WTC11 (cell line): ENCODE results near the gene HS3ST3A1. TPM values are rescaled to one million over a fixed set of nuclear protein-coding genes. Genes with fewer than 3 reads are reported as not detected.

ENCODE experiments used
- ATAC-seq: fragments of 200-7000 bp; cut with Tn5 transposase; 2 replicates; pipeline ENCODE4 v1.10.0; 2021; ENCODE audit warnings: mild to moderate bottlenecking, moderate library complexity
- CTCF ChIA-PET: fragments of 300-600 bp; sonication (Branson Sonifier 250); formaldehyde crosslinking; loops from one replicate; lab custom pipeline; 2021; ENCODE audit warnings: antibody characterized with exemption; lab: Charles Lee
- POLR2A ChIA-PET: fragments of 350-600 bp; sonication (Branson Sonifier 250); formaldehyde crosslinking; loops from one replicate; lab custom pipeline; 2021; ENCODE audit warnings: antibody characterized with exemption; lab: Charles Lee
- DNase-seq: peaks from one replicate; pipeline ENCODE4 v3.0.0; 2021; ENCODE audit warnings: low spot score
- H3K27ac Mint-ChIP-seq: 2 replicates; pipeline ENCODE4 v1.8.0; 2021; ENCODE audit warnings: mixed read lengths
- H3K27me3 Mint-ChIP-seq: 2 replicates; pipeline ENCODE4 v1.8.0; 2021; ENCODE audit warnings: low read depth, mild to moderate bottlenecking, moderate library complexity, mixed read lengths
- H3K36me3 Mint-ChIP-seq: 2 replicates; pipeline ENCODE4 v1.8.0; 2021; ENCODE audit warnings: mixed read lengths
- H3K4me1 Mint-ChIP-seq: 2 replicates; pipeline ENCODE4 v1.8.0; 2022; ENCODE audit warnings: mixed read lengths
- H3K4me3 Mint-ChIP-seq: 2 replicates; pipeline ENCODE4 v1.8.0; 2021; ENCODE audit warnings: mild to moderate bottlenecking, moderate library complexity, mixed read lengths
- H3K9me3 Mint-ChIP-seq: 2 replicates; pipeline ENCODE4 v1.8.0; 2021; ENCODE audit warnings: mixed read lengths
- ATF1 ChIP-seq: sonication (generic); formaldehyde crosslinking; IDR thresholded peaks from 2 replicates; pipeline ENCODE4 v1.8.1; 2023; ENCODE audit warnings: mild to moderate bottlenecking, moderate library complexity, missing genetic modification reagents
- CBFB ChIP-seq: sonication (generic); formaldehyde crosslinking; IDR thresholded peaks from 2 replicates; pipeline ENCODE4 v1.8.1; 2022; ENCODE audit warnings: mild to moderate bottlenecking, low read depth, missing genetic modification reagents
- CDX4 ChIP-seq: fragments of 250-450 bp; sonication (Bioruptor Pico); IDR thresholded peaks from 2 replicates; pipeline ENCODE4 v1.9.0; 2021; ENCODE audit warnings: moderate library complexity, mild to moderate bottlenecking, inconsistent platforms, borderline replicate concordance
- CREM ChIP-seq: sonication (generic); formaldehyde crosslinking; IDR thresholded peaks from 2 replicates; pipeline ENCODE4 v1.8.1; 2022; ENCODE audit warnings: mild to moderate bottlenecking, missing genetic modification reagents, moderate library complexity
- CTCF ChIP-seq: fragments of 200-600 bp; IDR thresholded peaks from 2 replicates; pipeline ENCODE4 v1.8.0; 2022; ENCODE audit warnings: antibody characterized with exemption
- PREB ChIP-seq: sonication (generic); formaldehyde crosslinking; IDR thresholded peaks from 2 replicates; pipeline ENCODE4 v1.8.1; 2022; ENCODE audit warnings: mild to moderate bottlenecking, missing genetic modification reagents, moderate library complexity, borderline replicate concordance
- SOX15 ChIP-seq: fragments of 250-450 bp; sonication (Bioruptor Pico); IDR thresholded peaks from 2 replicates; pipeline ENCODE4 v1.9.0; 2021; ENCODE audit warnings: mild to moderate bottlenecking
- USF2 ChIP-seq: sonication (generic); formaldehyde crosslinking; IDR thresholded peaks from 2 replicates; pipeline ENCODE4 v1.8.1; 2023; ENCODE audit warnings: mild to moderate bottlenecking, missing genetic modification reagents, moderate library complexity
- ZBTB43 ChIP-seq: sonication (generic); formaldehyde crosslinking; IDR thresholded peaks from 2 replicates; pipeline ENCODE4 v1.8.1; 2023; ENCODE audit warnings: mild to moderate bottlenecking, missing genetic modification reagents
- ZNF138 ChIP-seq: sonication (generic); formaldehyde crosslinking; conservative IDR thresholded peaks from 2 replicates; pipeline ENCODE4 v1.8.1; 2022; ENCODE audit warnings: mild to moderate bottlenecking, moderate library complexity, missing genetic modification reagents
- ZNF416 ChIP-seq: fragments of 250-450 bp; sonication (Bioruptor Pico); IDR thresholded peaks from 2 replicates; pipeline ENCODE4 v1.9.0; 2021; ENCODE audit warnings: mild to moderate bottlenecking, inconsistent platforms
- total RNA-seq: library from RNA; stranded (reverse); gene quantifications from 3 replicates; pipeline ENCODE4 v1.2.3, GENCODE V29; 2021
- TF ChIP-seq, protein P1 (sequence below): fragments of 250-450 bp; sonication (Bioruptor Pico); IDR thresholded peaks from 2 replicates; pipeline ENCODE4 v1.8.0; 2021; ENCODE audit warnings: mild to moderate bottlenecking
- TF ChIP-seq, protein P2 (sequence below): sonication (generic); formaldehyde crosslinking; IDR thresholded peaks from 2 replicates; pipeline ENCODE4 v1.8.0; 2023; ENCODE audit warnings: mild to moderate bottlenecking, missing genetic modification reagents
- TF ChIP-seq, protein P3 (sequence below): sonication (generic); formaldehyde crosslinking; IDR thresholded peaks from 2 replicates; pipeline ENCODE4 v1.8.1; 2023; ENCODE audit warnings: mild to moderate bottlenecking, missing genetic modification reagents, moderate library complexity
- TF ChIP-seq, protein P4 (sequence below): sonication (generic); formaldehyde crosslinking; IDR thresholded peaks from 2 replicates; pipeline ENCODE4 v1.8.1; 2022; ENCODE audit warnings: low read depth, mild to moderate bottlenecking, moderate library complexity, missing genetic modification reagents, borderline replicate concordance
- TF ChIP-seq, protein P5 (sequence below): sonication (generic); formaldehyde crosslinking; IDR thresholded peaks from 2 replicates; pipeline ENCODE4 v1.8.1; 2022; ENCODE audit warnings: mild to moderate bottlenecking, moderate library complexity, missing genetic modification reagents

Gene HS3ST3A1
- total RNA-seq, 1 experiment from 2014 or later, result 9.7 TPM

DNA sequence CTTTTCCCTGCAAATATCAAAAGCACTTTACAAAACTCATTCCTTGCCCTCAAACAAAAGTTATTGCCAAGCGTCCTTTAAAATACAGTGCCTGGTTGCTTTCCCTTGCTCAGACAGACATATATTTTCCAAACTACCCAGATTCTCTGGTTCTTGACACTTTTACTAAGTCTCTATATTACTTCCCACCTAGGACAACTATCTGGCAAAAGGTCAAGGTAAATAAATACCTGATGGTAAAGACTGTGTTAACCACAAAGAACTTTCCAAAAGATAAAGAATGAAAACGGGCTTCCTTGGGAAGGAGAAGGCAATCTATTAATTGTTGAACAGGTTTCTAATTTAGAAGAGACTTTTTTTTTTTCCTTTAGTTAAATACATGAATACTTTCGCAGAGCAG lies 1.9 kb downstream of the HS3ST3A1 start:
- no peak for ATAC-seq
- TF ChIP-seq CBFB (CRISPR knock-in tag) (no peak), ZBTB43 (CRISPR knock-in tag) (no peak), USF2 (no peak), CTCF (no peak), ZNF138 (CRISPR knock-in tag) (no peak), ZNF416 (CRISPR knock-in tag) (no peak), CREM (CRISPR knock-in tag) (no peak), PREB (CRISPR knock-in tag) (no peak), CDX4 (CRISPR knock-in tag) (no peak), SOX15 (CRISPR knock-in tag) (no peak), ATF1 (no peak)
- TF ChIP-seq, protein P1, sequence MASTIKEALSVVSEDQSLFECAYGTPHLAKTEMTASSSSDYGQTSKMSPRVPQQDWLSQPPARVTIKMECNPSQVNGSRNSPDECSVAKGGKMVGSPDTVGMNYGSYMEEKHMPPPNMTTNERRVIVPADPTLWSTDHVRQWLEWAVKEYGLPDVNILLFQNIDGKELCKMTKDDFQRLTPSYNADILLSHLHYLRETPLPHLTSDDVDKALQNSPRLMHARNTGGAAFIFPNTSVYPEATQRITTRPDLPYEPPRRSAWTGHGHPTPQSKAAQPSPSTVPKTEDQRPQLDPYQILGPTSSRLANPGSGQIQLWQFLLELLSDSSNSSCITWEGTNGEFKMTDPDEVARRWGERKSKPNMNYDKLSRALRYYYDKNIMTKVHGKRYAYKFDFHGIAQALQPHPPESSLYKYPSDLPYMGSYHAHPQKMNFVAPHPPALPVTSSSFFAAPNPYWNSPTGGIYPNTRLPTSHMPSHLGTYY (CRISPR knock-in tag), result no peak
- TF ChIP-seq, protein P2, sequence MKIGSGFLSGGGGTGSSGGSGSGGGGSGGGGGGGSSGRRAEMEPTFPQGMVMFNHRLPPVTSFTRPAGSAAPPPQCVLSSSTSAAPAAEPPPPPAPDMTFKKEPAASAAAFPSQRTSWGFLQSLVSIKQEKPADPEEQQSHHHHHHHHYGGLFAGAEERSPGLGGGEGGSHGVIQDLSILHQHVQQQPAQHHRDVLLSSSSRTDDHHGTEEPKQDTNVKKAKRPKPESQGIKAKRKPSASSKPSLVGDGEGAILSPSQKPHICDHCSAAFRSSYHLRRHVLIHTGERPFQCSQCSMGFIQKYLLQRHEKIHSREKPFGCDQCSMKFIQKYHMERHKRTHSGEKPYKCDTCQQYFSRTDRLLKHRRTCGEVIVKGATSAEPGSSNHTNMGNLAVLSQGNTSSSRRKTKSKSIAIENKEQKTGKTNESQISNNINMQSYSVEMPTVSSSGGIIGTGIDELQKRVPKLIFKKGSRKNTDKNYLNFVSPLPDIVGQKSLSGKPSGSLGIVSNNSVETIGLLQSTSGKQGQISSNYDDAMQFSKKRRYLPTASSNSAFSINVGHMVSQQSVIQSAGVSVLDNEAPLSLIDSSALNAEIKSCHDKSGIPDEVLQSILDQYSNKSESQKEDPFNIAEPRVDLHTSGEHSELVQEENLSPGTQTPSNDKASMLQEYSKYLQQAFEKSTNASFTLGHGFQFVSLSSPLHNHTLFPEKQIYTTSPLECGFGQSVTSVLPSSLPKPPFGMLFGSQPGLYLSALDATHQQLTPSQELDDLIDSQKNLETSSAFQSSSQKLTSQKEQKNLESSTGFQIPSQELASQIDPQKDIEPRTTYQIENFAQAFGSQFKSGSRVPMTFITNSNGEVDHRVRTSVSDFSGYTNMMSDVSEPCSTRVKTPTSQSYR, result no peak
- TF ChIP-seq, protein P3, sequence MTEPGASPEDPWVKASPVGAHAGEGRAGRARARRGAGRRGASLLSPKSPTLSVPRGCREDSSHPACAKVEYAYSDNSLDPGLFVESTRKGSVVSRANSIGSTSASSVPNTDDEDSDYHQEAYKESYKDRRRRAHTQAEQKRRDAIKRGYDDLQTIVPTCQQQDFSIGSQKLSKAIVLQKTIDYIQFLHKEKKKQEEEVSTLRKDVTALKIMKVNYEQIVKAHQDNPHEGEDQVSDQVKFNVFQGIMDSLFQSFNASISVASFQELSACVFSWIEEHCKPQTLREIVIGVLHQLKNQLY (CRISPR knock-in tag), result no peak
- TF ChIP-seq, protein P4, sequence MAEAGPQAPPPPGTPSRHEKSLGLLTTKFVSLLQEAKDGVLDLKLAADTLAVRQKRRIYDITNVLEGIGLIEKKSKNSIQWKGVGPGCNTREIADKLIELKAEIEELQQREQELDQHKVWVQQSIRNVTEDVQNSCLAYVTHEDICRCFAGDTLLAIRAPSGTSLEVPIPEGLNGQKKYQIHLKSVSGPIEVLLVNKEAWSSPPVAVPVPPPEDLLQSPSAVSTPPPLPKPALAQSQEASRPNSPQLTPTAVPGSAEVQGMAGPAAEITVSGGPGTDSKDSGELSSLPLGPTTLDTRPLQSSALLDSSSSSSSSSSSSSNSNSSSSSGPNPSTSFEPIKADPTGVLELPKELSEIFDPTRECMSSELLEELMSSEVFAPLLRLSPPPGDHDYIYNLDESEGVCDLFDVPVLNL (CRISPR knock-in tag), result no peak
- TF ChIP-seq, protein P5, sequence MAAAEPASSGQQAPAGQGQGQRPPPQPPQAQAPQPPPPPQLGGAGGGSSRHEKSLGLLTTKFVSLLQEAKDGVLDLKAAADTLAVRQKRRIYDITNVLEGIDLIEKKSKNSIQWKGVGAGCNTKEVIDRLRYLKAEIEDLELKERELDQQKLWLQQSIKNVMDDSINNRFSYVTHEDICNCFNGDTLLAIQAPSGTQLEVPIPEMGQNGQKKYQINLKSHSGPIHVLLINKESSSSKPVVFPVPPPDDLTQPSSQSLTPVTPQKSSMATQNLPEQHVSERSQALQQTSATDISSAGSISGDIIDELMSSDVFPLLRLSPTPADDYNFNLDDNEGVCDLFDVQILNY (CRISPR knock-in tag), result no peak
- TF ChIP-seq, all 79 proteins: peak for 0
- ChIA-PET CTCF (no interaction called here), POLR2A (no interaction called here)
- Mint-ChIP-seq H3K4me1 (peaks cover 42% of the 10 kb centered on the region), H3K4me3 (peak overlapping the region; percentile 64), H3K27ac (no peak overlapping the region), H3K36me3 (no peaks in the 10 kb centered on the region), H3K27me3 (peaks cover 20% of the 10 kb centered on the region), H3K9me3 (no peaks in the 10 kb centered on the region)
- no peak for DNase-seq
